PC-3 (cell line): ENCODE results near the gene SYT11.

ENCODE experiments used
- EZH2 ChIP-seq: fragments of 300-600 bp; sonication (generic); IDR thresholded peaks from one replicate; pipeline ENCODE4 v1.6.1; 2017; ENCODE audit warnings: antibody characterized with exemption, mild to moderate bottlenecking, low read length; ENCODE audit not compliant: unreplicated experiment
- EZH2phosphoT487 ChIP-seq: fragments of 300-600 bp; sonication (generic); IDR thresholded peaks from 2 replicates; pipeline ENCODE4 v1.6.1; 2018; ENCODE audit warnings: mild to moderate bottlenecking, antibody characterized with exemption, low read length, borderline replicate concordance

DNA sequence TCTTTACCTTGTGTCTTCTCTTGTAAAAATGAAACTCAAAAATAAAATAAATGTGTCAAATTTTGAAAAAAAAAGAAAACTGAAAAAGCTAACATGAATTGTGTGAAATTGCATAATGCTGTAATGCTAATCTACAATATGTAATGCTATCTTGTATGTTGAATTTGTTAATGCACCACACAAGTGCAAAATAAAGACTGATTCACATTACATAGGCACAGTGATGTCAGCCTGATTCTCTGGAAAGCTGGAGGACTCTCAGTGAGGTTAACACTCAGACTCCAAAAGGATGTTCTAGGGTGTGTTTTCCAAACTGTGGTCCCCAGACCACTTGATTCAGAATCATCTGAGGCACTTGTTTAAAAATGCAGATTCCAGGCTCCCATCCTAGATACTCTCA lies 25.6 kb downstream of the SYT11 start:
- TF ChIP-seq EZH2 (no peak), EZH2phosphoT487 (no peak)
